K562 (cell line): ENCODE data around the gene TMC4. TPM values are rescaled to one million over a fixed set of nuclear protein-coding genes. Genes with fewer than 3 reads are reported as not detected.
A peak's percentile ranks its signal among the peaks of the same experiment; 100 is the strongest.

Source experiments
- CBFA2T3 ChIP-seq: fragments of 450-650 bp; IDR thresholded peaks from 2 replicates; pipeline ENCODE4 v1.6.1; 2017
- MYNN ChIP-seq, 2 experiments: sonication (generic); formaldehyde crosslinking in 1 of 2; IDR thresholded peaks; 2 replicates each; pipeline versions ENCODE4 v1.5.0 to v1.6.1; 2016 to 2020; ENCODE audit warnings: antibody characterized with exemption in 1 of 2, missing genetic modification reagents in 1 of 2
- POLR2B ChIP-seq: fragments of 450-650 bp; IDR thresholded peaks from 2 replicates; pipeline ENCODE4 v1.6.1; 2018; ENCODE audit warnings: low read depth; ENCODE audit not compliant: partially characterized antibody
- polyA plus RNA-seq, 8 experiments: library from polyadenylated mRNA; depleted of rRNA in 4 of 8; stranded (reverse) in 5 of 8; unstranded in 3 of 8; fragments of >200 nt; fragmentation: Nextera tagmentation in 2 of 8; fragmentation: Illumina TruSeq in 1 of 8; extraction: Ambion mirVana in 2 of 8; extraction: Trizol in 1 of 8; gene quantifications; 2 replicates each; pipeline versions ENCODE4 v1.2.1 to v1.2.3, GENCODE V29; 2011 to 2014; ENCODE audit warnings: inconsistent platforms in 1 of 8, missing spikeins in 1 of 8
- total RNA-seq, 7 experiments: library from RNA; depleted of rRNA in 6 of 7; stranded (reverse); fragments of >200 nt in 6 of 7; fragmentation: Illumina TruSeq in 2 of 7; extraction: Trizol in 2 of 7; gene quantifications; 2 replicates each; pipeline versions ENCODE4 v1.2.1 to v1.2.3, GENCODE V29; 2011 to 2021; ENCODE audit warnings: low replicate concordance in 1 of 7
- TF ChIP-seq, protein P1 (sequence below): fragments of 450-650 bp; IDR thresholded peaks from 2 replicates; pipeline ENCODE4 v1.7.1; 2018; ENCODE audit warnings: mild to moderate bottlenecking, low read depth; ENCODE audit not compliant: partially characterized antibody
- TF ChIP-seq, protein P2 (sequence below): fragments of 450-650 bp; formaldehyde crosslinking; IDR thresholded peaks from 2 replicates; pipeline ENCODE4 v1.4.0; 2022; ENCODE audit warnings: missing genetic modification characterization
- TF ChIP-seq, protein P3 (sequence below): fragments of 250-450 bp; sonication (Bioruptor Pico); IDR thresholded peaks from 2 replicates; pipeline ENCODE4 v1.8.0; 2022; ENCODE audit warnings: moderate library complexity, mild to moderate bottlenecking, inconsistent platforms
- TF ChIP-seq, protein P4 (sequence below): fragments of 450-650 bp; IDR thresholded peaks from 2 replicates; pipeline ENCODE4 v1.6.1; 2018; ENCODE audit not compliant: partially characterized antibody

Gene TMC4
- total and polyA plus RNA-seq, 9 of the 15 experiments (the other 6 are each of a cell fraction or from before 2014, with no cell fraction given), result 0.12 to 0.79 (median 0.36) TPM; not detected in 2

DNA sequence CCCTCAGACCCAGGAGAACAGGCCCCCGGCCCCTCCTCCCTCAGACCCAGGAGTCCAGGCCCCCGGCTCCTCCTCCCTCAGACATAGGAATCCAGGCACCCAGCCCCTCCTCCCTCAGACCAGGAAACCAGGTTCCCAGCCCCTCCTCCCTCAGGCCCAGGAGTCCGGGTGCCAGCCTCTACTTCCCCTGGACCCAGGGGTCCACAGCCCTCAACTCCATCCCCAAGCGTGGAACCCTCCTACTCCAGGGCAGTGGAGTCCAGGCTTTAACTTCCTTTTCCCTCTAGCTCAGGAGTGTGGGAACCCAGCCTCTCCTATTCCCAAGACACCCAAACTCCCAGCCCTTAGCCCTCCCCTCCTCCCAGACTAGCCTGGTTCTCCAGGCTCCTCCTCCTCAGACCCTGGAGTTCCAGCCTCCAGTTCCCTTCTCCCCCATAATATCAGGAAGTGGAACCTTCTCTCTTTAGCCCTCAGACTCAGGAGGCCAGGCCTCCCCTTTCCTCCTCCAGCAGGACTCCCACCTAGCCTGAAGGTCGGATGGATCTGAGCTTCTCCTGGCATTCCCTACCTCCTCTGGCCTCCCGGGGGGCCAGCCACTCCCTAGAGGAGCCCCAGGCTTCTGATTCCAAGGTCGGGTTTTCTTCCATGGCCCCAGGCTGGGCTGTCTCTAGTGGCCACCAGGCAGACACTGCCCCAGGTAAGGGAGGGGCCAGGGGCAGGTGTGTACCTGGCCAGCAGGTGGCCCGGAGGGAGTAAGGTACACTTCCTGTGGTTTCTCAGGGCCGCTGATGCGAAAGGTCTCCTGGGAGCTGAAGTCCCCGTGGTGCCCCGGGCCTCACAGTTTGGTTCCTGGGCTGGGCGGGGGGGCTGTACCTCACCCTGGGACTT lies at the start of gene TMC4 (continued):
- TF ChIP-seq, protein P1, sequence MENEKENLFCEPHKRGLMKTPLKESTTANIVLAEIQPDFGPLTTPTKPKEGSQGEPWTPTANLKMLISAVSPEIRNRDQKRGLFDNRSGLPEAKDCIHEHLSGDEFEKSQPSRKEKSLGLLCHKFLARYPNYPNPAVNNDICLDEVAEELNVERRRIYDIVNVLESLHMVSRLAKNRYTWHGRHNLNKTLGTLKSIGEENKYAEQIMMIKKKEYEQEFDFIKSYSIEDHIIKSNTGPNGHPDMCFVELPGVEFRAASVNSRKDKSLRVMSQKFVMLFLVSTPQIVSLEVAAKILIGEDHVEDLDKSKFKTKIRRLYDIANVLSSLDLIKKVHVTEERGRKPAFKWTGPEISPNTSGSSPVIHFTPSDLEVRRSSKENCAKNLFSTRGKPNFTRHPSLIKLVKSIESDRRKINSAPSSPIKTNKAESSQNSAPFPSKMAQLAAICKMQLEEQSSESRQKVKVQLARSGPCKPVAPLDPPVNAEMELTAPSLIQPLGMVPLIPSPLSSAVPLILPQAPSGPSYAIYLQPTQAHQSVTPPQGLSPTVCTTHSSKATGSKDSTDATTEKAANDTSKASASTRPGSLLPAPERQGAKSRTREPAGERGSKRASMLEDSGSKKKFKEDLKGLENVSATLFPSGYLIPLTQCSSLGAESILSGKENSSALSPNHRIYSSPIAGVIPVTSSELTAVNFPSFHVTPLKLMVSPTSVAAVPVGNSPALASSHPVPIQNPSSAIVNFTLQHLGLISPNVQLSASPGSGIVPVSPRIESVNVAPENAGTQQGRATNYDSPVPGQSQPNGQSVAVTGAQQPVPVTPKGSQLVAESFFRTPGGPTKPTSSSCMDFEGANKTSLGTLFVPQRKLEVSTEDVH, result peak; percentile 40
- TF ChIP-seq POLR2B (peak; percentile 48), MYNN (IDR thresholded peaks at IDR 0.05) (peak; percentile 35), MYNN (CRISPR knock-in tag; IDR thresholded peaks at IDR 0.05) (no peak), CBFA2T3 (no peak)
- TF ChIP-seq, protein P2, sequence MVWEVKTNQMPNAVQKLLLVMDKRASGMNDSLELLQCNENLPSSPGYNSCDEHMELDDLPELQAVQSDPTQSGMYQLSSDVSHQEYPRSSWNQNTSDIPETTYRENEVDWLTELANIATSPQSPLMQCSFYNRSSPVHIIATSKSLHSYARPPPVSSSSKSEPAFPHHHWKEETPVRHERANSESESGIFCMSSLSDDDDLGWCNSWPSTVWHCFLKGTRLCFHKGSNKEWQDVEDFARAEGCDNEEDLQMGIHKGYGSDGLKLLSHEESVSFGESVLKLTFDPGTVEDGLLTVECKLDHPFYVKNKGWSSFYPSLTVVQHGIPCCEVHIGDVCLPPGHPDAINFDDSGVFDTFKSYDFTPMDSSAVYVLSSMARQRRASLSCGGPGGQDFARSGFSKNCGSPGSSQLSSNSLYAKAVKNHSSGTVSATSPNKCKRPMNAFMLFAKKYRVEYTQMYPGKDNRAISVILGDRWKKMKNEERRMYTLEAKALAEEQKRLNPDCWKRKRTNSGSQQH (CRISPR knock-in tag), result 0 out of 2 replicates have a peak, but pooled peaks have one; percentile 26
- TF ChIP-seq, protein P3, sequence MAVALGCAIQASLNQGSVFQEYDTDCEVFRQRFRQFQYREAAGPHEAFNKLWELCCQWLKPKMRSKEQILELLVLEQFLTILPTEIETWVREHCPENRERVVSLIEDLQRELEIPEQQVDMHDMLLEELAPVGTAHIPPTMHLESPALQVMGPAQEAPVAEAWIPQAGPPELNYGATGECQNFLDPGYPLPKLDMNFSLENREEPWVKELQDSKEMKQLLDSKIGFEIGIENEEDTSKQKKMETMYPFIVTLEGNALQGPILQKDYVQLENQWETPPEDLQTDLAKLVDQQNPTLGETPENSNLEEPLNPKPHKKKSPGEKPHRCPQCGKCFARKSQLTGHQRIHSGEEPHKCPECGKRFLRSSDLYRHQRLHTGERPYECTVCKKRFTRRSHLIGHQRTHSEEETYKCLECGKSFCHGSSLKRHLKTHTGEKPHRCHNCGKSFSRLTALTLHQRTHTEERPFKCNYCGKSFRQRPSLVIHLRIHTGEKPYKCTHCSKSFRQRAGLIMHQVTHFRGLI, result no peak
- TF ChIP-seq, protein P4, sequence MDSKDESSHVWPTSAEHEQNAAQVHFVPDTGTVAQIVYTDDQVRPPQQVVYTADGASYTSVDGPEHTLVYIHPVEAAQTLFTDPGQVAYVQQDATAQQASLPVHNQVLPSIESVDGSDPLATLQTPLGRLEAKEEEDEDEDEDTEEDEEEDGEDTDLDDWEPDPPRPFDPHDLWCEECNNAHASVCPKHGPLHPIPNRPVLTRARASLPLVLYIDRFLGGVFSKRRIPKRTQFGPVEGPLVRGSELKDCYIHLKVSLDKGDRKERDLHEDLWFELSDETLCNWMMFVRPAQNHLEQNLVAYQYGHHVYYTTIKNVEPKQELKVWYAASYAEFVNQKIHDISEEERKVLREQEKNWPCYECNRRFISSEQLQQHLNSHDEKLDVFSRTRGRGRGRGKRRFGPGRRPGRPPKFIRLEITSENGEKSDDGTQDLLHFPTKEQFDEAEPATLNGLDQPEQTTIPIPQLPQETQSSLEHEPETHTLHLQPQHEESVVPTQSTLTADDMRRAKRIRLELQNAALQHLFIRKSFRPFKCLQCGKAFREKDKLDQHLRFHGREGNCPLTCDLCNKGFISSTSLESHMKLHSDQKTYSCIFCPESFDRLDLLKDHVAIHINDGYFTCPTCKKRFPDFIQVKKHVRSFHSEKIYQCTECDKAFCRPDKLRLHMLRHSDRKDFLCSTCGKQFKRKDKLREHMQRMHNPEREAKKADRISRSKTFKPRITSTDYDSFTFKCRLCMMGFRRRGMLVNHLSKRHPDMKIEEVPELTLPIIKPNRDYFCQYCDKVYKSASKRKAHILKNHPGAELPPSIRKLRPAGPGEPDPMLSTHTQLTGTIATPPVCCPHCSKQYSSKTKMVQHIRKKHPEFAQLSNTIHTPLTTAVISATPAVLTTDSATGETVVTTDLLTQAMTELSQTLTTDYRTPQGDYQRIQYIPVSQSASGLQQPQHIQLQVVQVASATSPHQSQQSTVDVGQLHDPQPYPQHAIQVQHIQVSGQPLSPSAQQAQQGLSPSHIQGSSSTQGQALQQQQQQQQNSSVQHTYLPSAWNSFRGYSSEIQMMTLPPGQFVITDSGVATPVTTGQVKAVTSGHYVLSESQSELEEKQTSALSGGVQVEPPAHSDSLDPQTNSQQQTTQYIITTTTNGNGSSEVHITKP, result peak; percentile 60
